Measurements from ENCODE around the gene MAP3K14.

- TF ChIP-seq, protein P1, sequence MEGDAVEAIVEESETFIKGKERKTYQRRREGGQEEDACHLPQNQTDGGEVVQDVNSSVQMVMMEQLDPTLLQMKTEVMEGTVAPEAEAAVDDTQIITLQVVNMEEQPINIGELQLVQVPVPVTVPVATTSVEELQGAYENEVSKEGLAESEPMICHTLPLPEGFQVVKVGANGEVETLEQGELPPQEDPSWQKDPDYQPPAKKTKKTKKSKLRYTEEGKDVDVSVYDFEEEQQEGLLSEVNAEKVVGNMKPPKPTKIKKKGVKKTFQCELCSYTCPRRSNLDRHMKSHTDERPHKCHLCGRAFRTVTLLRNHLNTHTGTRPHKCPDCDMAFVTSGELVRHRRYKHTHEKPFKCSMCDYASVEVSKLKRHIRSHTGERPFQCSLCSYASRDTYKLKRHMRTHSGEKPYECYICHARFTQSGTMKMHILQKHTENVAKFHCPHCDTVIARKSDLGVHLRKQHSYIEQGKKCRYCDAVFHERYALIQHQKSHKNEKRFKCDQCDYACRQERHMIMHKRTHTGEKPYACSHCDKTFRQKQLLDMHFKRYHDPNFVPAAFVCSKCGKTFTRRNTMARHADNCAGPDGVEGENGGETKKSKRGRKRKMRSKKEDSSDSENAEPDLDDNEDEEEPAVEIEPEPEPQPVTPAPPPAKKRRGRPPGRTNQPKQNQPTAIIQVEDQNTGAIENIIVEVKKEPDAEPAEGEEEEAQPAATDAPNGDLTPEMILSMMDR (IDR thresholded peaks at IDR 0.05; ENCODE audit: low read length), result no peak
- no peak for TF ChIP-seq EZH2 (optimal IDR thresholded peaks at IDR 0.05; ENCODE audit: low read depth, low read length)
Measured at GRCh38 chr17:45230410-45230786, 86.4 kb downstream of the MAP3K14 start.

Measured in MM.1S (cell line).